HFFc6 (cell line): Measurements from ENCODE around the gene TRPC4. TPM values are rescaled to one million over a fixed set of nuclear protein-coding genes. Genes with fewer than 3 reads are reported as not detected.

Experiments
- DNase-seq: peaks from one replicate; pipeline ENCODE4 v3.0.0-alpha.2; 2018
- H3K27ac Mint-ChIP-seq: 2 replicates; pipeline ENCODE4 v1.8.0; 2020; ENCODE audit warnings: mild to moderate bottlenecking, mixed read lengths
- H3K27me3 Mint-ChIP-seq: 2 replicates; pipeline ENCODE4 v1.8.0; 2021; ENCODE audit warnings: mild to moderate bottlenecking, moderate library complexity, mixed read lengths; ENCODE audit not compliant: insufficient read depth
- H3K36me3 Mint-ChIP-seq: 2 replicates; pipeline ENCODE4 v1.8.0; 2021; ENCODE audit warnings: low read depth, mixed read lengths
- H3K4me1 Mint-ChIP-seq: 2 replicates; pipeline ENCODE4 v1.8.0; 2020; ENCODE audit warnings: low read depth, mixed read lengths
- H3K4me3 Mint-ChIP-seq: 2 replicates; pipeline ENCODE4 v1.8.0; 2020; ENCODE audit warnings: mild to moderate bottlenecking, moderate library complexity, mixed read lengths
- H3K9me3 Mint-ChIP-seq: 2 replicates; pipeline ENCODE4 v1.8.0; 2020; ENCODE audit warnings: mild to moderate bottlenecking, mixed read lengths
- CTCF ChIP-seq: fragments of 200-600 bp; sonication (generic); IDR thresholded peaks from 2 replicates; pipeline ENCODE4 v1.5.0; 2021; ENCODE audit warnings: antibody characterized with exemption, mild to moderate bottlenecking
- total RNA-seq, 6 experiments: library from RNA; stranded (reverse); fragmentation: NEBNext Ultra II Directional; extraction: Animal tissue kit (Norgen Biotek cat#: 25700); gene quantifications; 2 replicates in 1 of 6; 3 replicates in 5 of 6; pipeline ENCODE4 v1.2.3, GENCODE V29; 2021

Gene TRPC4
- total RNA-seq, 6 experiments from 2014 or later, result 14.3 to 17.5 (median 15.4) TPM

GRCh38 chr13:37640499-37640898, 229.1 kb downstream of the TRPC4 start:
- Mint-ChIP-seq H3K27ac (peak overlapping the region; percentile 57), H3K9me3 (no peaks in the 10 kb centered on the region), H3K27me3 (no peaks in the 10 kb centered on the region), H3K4me3 (no peak overlapping the region), H3K4me1 (peaks cover 40% of the 10 kb centered on the region), H3K36me3 (peaks cover 27% of the 10 kb centered on the region)
- DNase-seq, result peak; percentile 74
- peak; percentile 85 for TF ChIP-seq CTCF

GRCh38 chr13:37636701-37637100, 232.9 kb downstream of the TRPC4 start:
- peaks cover 6% of the 10 kb centered on the region; the same call in 1 of the 2 replicates for H3K36me3 Mint-ChIP-seq
- no peak for DNase-seq
- H3K4me3 Mint-ChIP-seq, result no peak overlapping the region
- peaks cover 26% of the 10 kb centered on the region for H3K4me1 Mint-ChIP-seq
- no peaks in the 10 kb centered on the region for H3K9me3 Mint-ChIP-seq
- no peak for TF ChIP-seq CTCF
- no peak overlapping the region for H3K27ac Mint-ChIP-seq
- H3K27me3 Mint-ChIP-seq, result no peaks in the 10 kb centered on the region

- H3K27me3 Mint-ChIP-seq, result no peaks in the 10 kb centered on the region; the same call in 1 of the 2 replicates
- H3K4me3 Mint-ChIP-seq, result no peak overlapping the region
- H3K36me3 Mint-ChIP-seq, result peaks cover 12% of the 10 kb centered on the region; the same call in 1 of the 2 replicates
- H3K9me3 Mint-ChIP-seq, result no peaks in the 10 kb centered on the region
- no peak for DNase-seq
- H3K27ac Mint-ChIP-seq, result no peak overlapping the region
- no peak for TF ChIP-seq CTCF
- no peaks in the 10 kb centered on the region; the same call in 1 of the 2 replicates for H3K4me1 Mint-ChIP-seq
Measured at GRCh38 chr13:37632294-37632693, 237.3 kb downstream of the TRPC4 start.

GRCh38 chr13:37627428-37627827, 242.1 kb downstream of the TRPC4 start:
- Mint-ChIP-seq H3K9me3 (no peaks in the 10 kb centered on the region), H3K4me3 (no peak overlapping the region), H3K36me3 (peaks cover 7% of the 10 kb centered on the region; the same call in 1 of the 2 replicates), H3K27me3 (no peaks in the 10 kb centered on the region; the same call in 1 of the 2 replicates), H3K4me1 (no peaks in the 10 kb centered on the region; the same call in 1 of the 2 replicates), H3K27ac (no peak overlapping the region)
- TF ChIP-seq CTCF, result no peak
- no peak for DNase-seq

- H3K36me3 Mint-ChIP-seq, result no peaks in the 10 kb centered on the region
- no peak overlapping the region for H3K27ac Mint-ChIP-seq
- TF ChIP-seq CTCF, result no peak
- H3K4me3 Mint-ChIP-seq, result no peak overlapping the region
- no peaks in the 10 kb centered on the region; the same call in 1 of the 2 replicates for H3K27me3 Mint-ChIP-seq
- H3K9me3 Mint-ChIP-seq, result no peaks in the 10 kb centered on the region
- DNase-seq, result no peak
- H3K4me1 Mint-ChIP-seq, result peaks cover 25% of the 10 kb centered on the region
Measured at GRCh38 chr13:37621811-37622361, 247.7 kb downstream of the TRPC4 start.
